Activated naive CD8-positive, alpha-beta T cell (primary cell): ENCODE data around the gene KDM4B.

Source experiments
- H3K27ac Mint-ChIP-seq: one replicate; pipeline ENCODE4 v1.8.0; 2021; ENCODE audit warnings: mixed read lengths
- H3K27me3 Mint-ChIP-seq: one replicate; pipeline ENCODE4 v1.8.0; 2021; ENCODE audit warnings: mixed read lengths
- H3K36me3 Mint-ChIP-seq: one replicate; pipeline ENCODE4 v1.8.0; 2021; ENCODE audit warnings: mixed read lengths
- H3K4me1 Mint-ChIP-seq: one replicate; pipeline ENCODE4 v1.8.0; 2021; ENCODE audit warnings: low read depth, mixed read lengths
- H3K4me3 Mint-ChIP-seq: one replicate; pipeline ENCODE4 v1.8.0; 2021; ENCODE audit warnings: mild to moderate bottlenecking, mixed read lengths
- H3K9me3 Mint-ChIP-seq: one replicate; pipeline ENCODE4 v1.8.0; 2021; ENCODE audit warnings: low read depth, mixed read lengths

Gene KDM4B

GRCh38 chr19:5092481-5092843 is 123.5 kb downstream of the KDM4B start:
- no peak overlapping the region for H3K27ac Mint-ChIP-seq
- no peaks in the 10 kb centered on the region for H3K27me3 Mint-ChIP-seq
- no peaks in the 10 kb centered on the region for H3K4me1 Mint-ChIP-seq
- no peak overlapping the region for H3K4me3 Mint-ChIP-seq
- H3K9me3 Mint-ChIP-seq = no peaks in the 10 kb centered on the region
- H3K36me3 Mint-ChIP-seq = peaks cover 7% of the 10 kb centered on the region

GRCh38 chr19:5093297-5093928 is 124.5 kb downstream of the KDM4B start:
- H3K27me3 Mint-ChIP-seq = no peaks in the 10 kb centered on the region
- H3K4me1 Mint-ChIP-seq = no peaks in the 10 kb centered on the region
- no peak overlapping the region for H3K4me3 Mint-ChIP-seq
- H3K27ac Mint-ChIP-seq = no peak overlapping the region
- H3K9me3 Mint-ChIP-seq = no peaks in the 10 kb centered on the region
- H3K36me3 Mint-ChIP-seq = peaks cover 7% of the 10 kb centered on the region

- no peak overlapping the region for H3K27ac Mint-ChIP-seq
- H3K9me3 Mint-ChIP-seq = no peaks in the 10 kb centered on the region
- peaks cover 7% of the 10 kb centered on the region for H3K36me3 Mint-ChIP-seq
- H3K4me1 Mint-ChIP-seq = no peaks in the 10 kb centered on the region
- no peaks in the 10 kb centered on the region for H3K27me3 Mint-ChIP-seq
- H3K4me3 Mint-ChIP-seq = no peak overlapping the region
Observed at GRCh38 chr19:5093948-5094718, 125.2 kb downstream of the KDM4B start.

GRCh38 chr19:5094768-5095567 is 126.1 kb downstream of the KDM4B start:
- no peaks in the 10 kb centered on the region for H3K27me3 Mint-ChIP-seq
- H3K9me3 Mint-ChIP-seq = peaks cover under 1% of the 10 kb centered on the region
- H3K36me3 Mint-ChIP-seq = peaks cover 6% of the 10 kb centered on the region
- no peaks in the 10 kb centered on the region for H3K4me1 Mint-ChIP-seq
- H3K4me3 Mint-ChIP-seq = no peak overlapping the region
- H3K27ac Mint-ChIP-seq = no peak overlapping the region

- peaks cover 6% of the 10 kb centered on the region for H3K9me3 Mint-ChIP-seq
- H3K4me3 Mint-ChIP-seq = no peak overlapping the region
- no peak overlapping the region for H3K27ac Mint-ChIP-seq
- H3K4me1 Mint-ChIP-seq = no peaks in the 10 kb centered on the region
- H3K27me3 Mint-ChIP-seq = no peaks in the 10 kb centered on the region
- H3K36me3 Mint-ChIP-seq = peaks cover 11% of the 10 kb centered on the region
Observed at GRCh38 chr19:5095568-5095850, 126.6 kb downstream of the KDM4B start.

- H3K9me3 Mint-ChIP-seq = peaks cover 7% of the 10 kb centered on the region
- H3K27me3 Mint-ChIP-seq = no peaks in the 10 kb centered on the region
- no peak overlapping the region for H3K4me3 Mint-ChIP-seq
- peaks cover 14% of the 10 kb centered on the region for H3K36me3 Mint-ChIP-seq
- no peaks in the 10 kb centered on the region for H3K4me1 Mint-ChIP-seq
- H3K27ac Mint-ChIP-seq = no peak overlapping the region
Observed at GRCh38 chr19:5096536-5096935, 127.6 kb downstream of the KDM4B start.

- no peaks in the 10 kb centered on the region for H3K27me3 Mint-ChIP-seq
- H3K4me3 Mint-ChIP-seq = no peak overlapping the region
- no peaks in the 10 kb centered on the region for H3K4me1 Mint-ChIP-seq
- peaks cover 14% of the 10 kb centered on the region for H3K36me3 Mint-ChIP-seq
- H3K27ac Mint-ChIP-seq = no peak overlapping the region
- peaks cover 7% of the 10 kb centered on the region for H3K9me3 Mint-ChIP-seq
Observed at GRCh38 chr19:5097331-5097930, 128.5 kb downstream of the KDM4B start.

- Mint-ChIP-seq H3K27me3 (no peaks in the 10 kb centered on the region), H3K36me3 (peaks cover 14% of the 10 kb centered on the region), H3K27ac (no peak overlapping the region), H3K4me1 (no peaks in the 10 kb centered on the region), H3K4me3 (no peak overlapping the region), H3K9me3 (peaks cover 7% of the 10 kb centered on the region)
Observed at GRCh38 chr19:5097959-5098623, 129.2 kb downstream of the KDM4B start.

GRCh38 chr19:5098646-5099045 is 129.7 kb downstream of the KDM4B start:
- Mint-ChIP-seq H3K27me3 (no peaks in the 10 kb centered on the region), H3K4me1 (no peaks in the 10 kb centered on the region), H3K9me3 (peaks cover 7% of the 10 kb centered on the region), H3K4me3 (no peak overlapping the region), H3K36me3 (peaks cover 14% of the 10 kb centered on the region), H3K27ac (no peak overlapping the region)

- Mint-ChIP-seq H3K27ac (no peak overlapping the region), H3K36me3 (peaks cover 14% of the 10 kb centered on the region), H3K4me1 (no peaks in the 10 kb centered on the region), H3K4me3 (no peak overlapping the region), H3K27me3 (no peaks in the 10 kb centered on the region), H3K9me3 (peaks cover 7% of the 10 kb centered on the region)
Observed at GRCh38 chr19:5099701-5100221, 130.8 kb downstream of the KDM4B start.

GRCh38 chr19:5101871-5102270 is 133.0 kb downstream of the KDM4B start:
- H3K36me3 Mint-ChIP-seq = peaks cover 15% of the 10 kb centered on the region
- H3K27ac Mint-ChIP-seq = no peak overlapping the region

GRCh38 chr19:5102520-5102919 is 133.6 kb downstream of the KDM4B start:
- Mint-ChIP-seq H3K27ac (no peak overlapping the region), H3K4me3 (no peak overlapping the region), H3K9me3 (peaks cover 7% of the 10 kb centered on the region), H3K36me3 (peaks cover 12% of the 10 kb centered on the region), H3K4me1 (no peaks in the 10 kb centered on the region), H3K27me3 (no peaks in the 10 kb centered on the region)

More at GRCh38 chr19:5101871-5102270, 133.0 kb downstream of the KDM4B start:
- no peak overlapping the region for H3K4me3 Mint-ChIP-seq
- no peaks in the 10 kb centered on the region for H3K4me1 Mint-ChIP-seq
- H3K9me3 Mint-ChIP-seq = peaks cover 7% of the 10 kb centered on the region
- H3K27me3 Mint-ChIP-seq = no peaks in the 10 kb centered on the region

GRCh38 chr19:5103061-5103701 is 134.3 kb downstream of the KDM4B start:
- peaks cover 12% of the 10 kb centered on the region for H3K36me3 Mint-ChIP-seq
- H3K9me3 Mint-ChIP-seq = peaks cover 7% of the 10 kb centered on the region
- no peak overlapping the region for H3K27ac Mint-ChIP-seq
- H3K27me3 Mint-ChIP-seq = no peaks in the 10 kb centered on the region
- no peak overlapping the region for H3K4me3 Mint-ChIP-seq
- H3K4me1 Mint-ChIP-seq = no peaks in the 10 kb centered on the region

- Mint-ChIP-seq H3K27me3 (no peaks in the 10 kb centered on the region), H3K27ac (no peak overlapping the region), H3K4me1 (no peaks in the 10 kb centered on the region), H3K36me3 (peaks cover 12% of the 10 kb centered on the region), H3K4me3 (no peak overlapping the region), H3K9me3 (peaks cover 7% of the 10 kb centered on the region)
Observed at GRCh38 chr19:5103812-5104410, 135.0 kb downstream of the KDM4B start.
